SJCRH30 (cell line): ENCODE measurements around the gene QRICH2. TPM values are rescaled to one million over a fixed set of nuclear protein-coding genes. Genes with fewer than 3 reads are reported as not detected.
"Not testable (repeated sequence)": the region's sequence is repeated elsewhere in the genome, so short reads cannot be mapped to it uniquely, and the experiment has no call there.

Experiments
- DNase-seq, 2 experiments: peaks; one replicate each; pipeline ENCODE4 v3.0.0-alpha.2; 2015 to 2020
- H3K27ac ChIP-seq: fragments of 250-450 bp; sonication (Bioruptor Pico); 2 replicates; pipeline ENCODE4 v1.5.1; 2020; ENCODE audit warnings: mild to moderate bottlenecking, moderate library complexity
- H3K27me3 ChIP-seq: fragments of 250-450 bp; sonication (Bioruptor Pico); 2 replicates; pipeline ENCODE4 v1.5.1; 2020; ENCODE audit warnings: mild to moderate bottlenecking, moderate library complexity
- H3K36me3 ChIP-seq: fragments of 250-450 bp; sonication (Bioruptor Pico); 2 replicates; pipeline ENCODE4 v1.5.1; 2020; ENCODE audit warnings: mild to moderate bottlenecking, moderate library complexity
- H3K4me1 ChIP-seq: fragments of 250-450 bp; sonication (Bioruptor Pico); 2 replicates; pipeline ENCODE4 v1.5.1; 2020; ENCODE audit warnings: mild to moderate bottlenecking, moderate library complexity
- H3K4me3 ChIP-seq: fragments of 250-450 bp; sonication (Bioruptor Pico); 2 replicates; pipeline ENCODE4 v1.5.1; 2020; ENCODE audit warnings: mild to moderate bottlenecking, moderate library complexity
- H3K9me3 ChIP-seq: fragments of 250-450 bp; sonication (Bioruptor Pico); replicated peaks from 2 replicates; pipeline ENCODE4 v1.5.1; 2020; ENCODE audit warnings: mild to moderate bottlenecking, moderate library complexity
- total RNA-seq: library from RNA; depleted of rRNA; stranded (reverse); fragments of >200 nt; shearing (Covaris generic); gene quantifications from 2 replicates; pipeline ENCODE4 v1.2.3, GENCODE V29; 2014

The QRICH2 gene
- total RNA-seq, 1 experiment from 2014 or later, result 2.7 TPM

GRCh38 chr17:76255801-76256429 is 52.2 kb downstream of the QRICH2 start:
- no peaks in the 10 kb centered on the region for H3K27me3 ChIP-seq
- H3K4me1 ChIP-seq, result peaks cover 26% of the 10 kb centered on the region
- no peaks in the 10 kb centered on the region for H3K9me3 ChIP-seq
- no peak overlapping the region for H3K27ac ChIP-seq
- no peak overlapping the region for H3K4me3 ChIP-seq
- DNase-seq, result no peak
- no peaks in the 10 kb centered on the region for H3K36me3 ChIP-seq

DNA sequence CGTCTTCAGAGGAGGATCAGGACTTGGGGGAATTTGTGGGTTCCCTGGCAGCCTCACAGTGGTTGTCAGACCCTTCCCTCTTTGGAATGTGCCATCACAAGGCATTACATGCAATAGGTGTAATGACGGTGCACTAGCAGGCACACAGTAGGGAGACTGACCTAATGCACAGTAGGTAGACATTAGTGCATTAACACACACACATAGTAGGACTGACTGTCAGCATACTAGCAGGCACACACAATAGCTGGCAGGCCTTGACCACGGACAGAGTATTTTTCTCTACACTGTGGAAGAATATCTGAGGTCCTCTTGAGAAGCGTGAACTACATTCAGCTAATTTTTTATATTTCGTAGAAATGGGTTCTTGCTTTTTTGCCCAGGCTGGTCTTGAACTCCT is 53.8 kb downstream of the QRICH2 start:
- no peak for DNase-seq
- no peak overlapping the region for H3K27ac ChIP-seq

GRCh38 chr17:76253841-76254240 is 54.2 kb downstream of the QRICH2 start:
- Histone ChIP-seq H3K4me1 (peaks cover 26% of the 10 kb centered on the region), H3K27ac (no peak overlapping the region), H3K4me3 (no peak overlapping the region), H3K9me3 (no peaks in the 10 kb centered on the region), H3K36me3 (no peaks in the 10 kb centered on the region), H3K27me3 (no peaks in the 10 kb centered on the region)
- DNase-seq, result peak in 1 of 2 experiments; percentile 19

More for the DNA sequence above, 53.8 kb downstream of the QRICH2 start:
- no peaks in the 10 kb centered on the region for H3K9me3 ChIP-seq
- no peaks in the 10 kb centered on the region for H3K36me3 ChIP-seq
- no peaks in the 10 kb centered on the region for H3K27me3 ChIP-seq
- H3K4me3 ChIP-seq, result no peak overlapping the region
- peaks cover 26% of the 10 kb centered on the region for H3K4me1 ChIP-seq

DNA sequence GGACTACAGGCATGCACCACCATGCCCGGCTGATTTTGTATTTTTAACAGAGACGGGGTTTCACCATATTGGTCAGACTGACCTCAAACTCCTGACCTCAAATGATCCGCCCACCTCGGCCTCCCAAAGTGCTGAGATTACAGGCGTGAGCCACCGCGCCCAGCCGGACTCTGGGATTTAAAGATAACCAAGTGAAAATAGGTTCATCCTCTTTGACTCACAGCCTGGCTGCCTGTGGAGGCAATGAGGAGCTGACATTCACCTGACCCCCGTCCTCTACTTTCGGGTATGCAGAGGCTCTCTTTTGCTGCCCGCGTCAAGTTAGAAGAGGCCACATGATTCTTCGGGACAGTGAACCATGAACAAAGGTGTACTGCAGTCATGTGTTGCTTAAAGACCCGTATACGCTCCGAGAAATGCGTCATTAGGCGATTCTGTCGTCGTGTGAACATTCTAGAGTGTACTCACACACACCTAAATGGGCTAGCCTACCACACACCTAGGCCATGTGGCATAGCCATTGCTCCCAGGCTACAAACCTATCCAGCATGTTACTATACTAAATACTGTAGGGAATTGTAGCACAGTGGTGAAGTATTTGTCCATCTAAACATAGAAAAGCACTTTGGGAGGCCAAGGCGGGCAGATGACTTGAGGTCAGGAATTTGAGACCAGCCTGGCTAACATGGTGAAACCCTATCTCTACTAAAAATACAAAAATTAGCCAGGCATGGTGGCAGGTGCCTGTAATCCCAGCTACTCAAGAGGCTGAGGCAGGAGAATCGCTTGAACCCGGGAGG is 54.9 kb downstream of the QRICH2 start:
- not testable (repeated sequence) for H3K27ac ChIP-seq, H3K4me3 ChIP-seq, H3K27me3 ChIP-seq, H3K9me3 ChIP-seq, H3K36me3 ChIP-seq
- H3K4me1 ChIP-seq, result peaks cover 26% of the 10 kb centered on the region
- DNase-seq, result peak in 1 of 2 experiments; percentile 46

- Histone ChIP-seq H3K27ac (no peak overlapping the region), H3K36me3 (no peaks in the 10 kb centered on the region), H3K4me1 (peaks cover 26% of the 10 kb centered on the region), H3K9me3 (no peaks in the 10 kb centered on the region), H3K4me3 (no peak overlapping the region), H3K27me3 (no peaks in the 10 kb centered on the region)
- peak; percentile 51 to 64 for DNase-seq
Measured at GRCh38 chr17:76252040-76252954, 55.8 kb downstream of the QRICH2 start.

DNA sequence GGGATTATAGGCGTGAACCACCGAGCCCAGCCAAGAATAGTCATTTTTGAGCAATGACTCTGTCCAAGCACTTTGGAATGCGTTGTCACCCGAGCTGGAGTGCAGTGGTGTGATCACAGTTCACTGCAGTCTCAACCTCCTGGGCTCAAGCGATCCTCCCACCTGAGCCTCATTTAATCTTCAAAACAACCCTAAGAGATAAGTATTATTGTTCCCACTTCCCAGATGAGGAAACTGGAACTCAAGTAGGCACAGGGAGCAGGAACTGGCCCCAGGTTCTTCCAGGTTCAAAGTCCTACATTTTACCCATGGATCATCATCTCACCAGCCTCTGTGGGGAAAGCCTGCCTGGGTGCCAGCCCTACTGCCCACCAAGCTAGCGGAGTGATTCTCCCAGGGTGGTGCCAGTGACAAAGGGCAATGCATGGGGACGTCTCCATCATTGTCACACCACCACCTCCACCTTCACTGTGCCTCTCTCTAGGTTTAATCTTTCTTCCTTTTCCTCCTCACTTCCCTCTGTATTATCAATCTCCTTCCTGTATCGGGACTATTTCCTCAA is 56.5 kb downstream of the QRICH2 start:
- H3K36me3 ChIP-seq, result no peaks in the 10 kb centered on the region
- H3K4me3 ChIP-seq, result no peak overlapping the region
- peaks cover 30% of the 10 kb centered on the region for H3K4me1 ChIP-seq
- no peak for DNase-seq
- H3K27ac ChIP-seq, result no peak overlapping the region
- no peaks in the 10 kb centered on the region for H3K27me3 ChIP-seq
- H3K9me3 ChIP-seq, result no peaks in the 10 kb centered on the region

DNA sequence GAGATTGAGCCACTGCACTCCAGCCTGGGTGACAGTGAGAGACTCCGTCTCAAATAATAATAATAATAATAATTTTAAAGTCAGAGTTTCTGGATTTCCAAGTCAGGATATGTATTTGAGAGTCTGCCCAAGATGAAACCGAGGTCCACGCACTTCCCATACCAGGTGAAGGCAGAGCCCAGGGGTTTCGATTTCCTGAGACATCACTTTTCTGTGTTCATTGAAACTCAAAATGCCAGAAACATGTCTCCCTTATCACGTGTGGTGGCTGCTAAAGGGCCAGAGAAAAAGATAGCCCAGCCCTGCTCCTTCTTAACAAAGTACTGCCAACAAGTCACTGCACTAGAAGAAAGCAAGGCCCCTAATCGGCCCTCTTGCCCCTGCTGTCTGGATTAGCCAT is 57.9 kb downstream of the QRICH2 start:
- H3K36me3 ChIP-seq, result no peaks in the 10 kb centered on the region
- H3K4me3 ChIP-seq, result no peak overlapping the region
- peaks cover 36% of the 10 kb centered on the region for H3K4me1 ChIP-seq
- H3K27me3 ChIP-seq, result no peaks in the 10 kb centered on the region
- no peak for DNase-seq
- H3K27ac ChIP-seq, result no peak overlapping the region
- H3K9me3 ChIP-seq, result no peaks in the 10 kb centered on the region

- peaks cover 31% of the 10 kb centered on the region for H3K4me1 ChIP-seq
- no peaks in the 10 kb centered on the region for H3K36me3 ChIP-seq
- H3K4me3 ChIP-seq, result no peak overlapping the region
- no peak overlapping the region for H3K27ac ChIP-seq
- no peaks in the 10 kb centered on the region for H3K9me3 ChIP-seq
- DNase-seq, result no peak
- no peaks in the 10 kb centered on the region for H3K27me3 ChIP-seq
Measured at GRCh38 chr17:76248013-76248782, 59.9 kb downstream of the QRICH2 start.

GRCh38 chr17:76247304-76247703 is 60.8 kb downstream of the QRICH2 start:
- Histone ChIP-seq H3K27ac (no peak overlapping the region), H3K4me1 (peaks cover 23% of the 10 kb centered on the region), H3K9me3 (no peaks in the 10 kb centered on the region), H3K27me3 (no peaks in the 10 kb centered on the region), H3K36me3 (no peaks in the 10 kb centered on the region), H3K4me3 (no peak overlapping the region)
- DNase-seq, result no peak

GRCh38 chr17:76246080-76247066 is 61.7 kb downstream of the QRICH2 start:
- DNase-seq, result peak; percentile 45 to 71
- peaks cover 22% of the 10 kb centered on the region for H3K4me1 ChIP-seq
- H3K27me3 ChIP-seq, result peaks cover 2% of the 10 kb centered on the region; the same call in 1 of the 2 replicates
- H3K27ac ChIP-seq, result no peak overlapping the region
- no peaks in the 10 kb centered on the region for H3K9me3 ChIP-seq
- H3K4me3 ChIP-seq, result no peak overlapping the region
- H3K36me3 ChIP-seq, result no peaks in the 10 kb centered on the region

DNA sequence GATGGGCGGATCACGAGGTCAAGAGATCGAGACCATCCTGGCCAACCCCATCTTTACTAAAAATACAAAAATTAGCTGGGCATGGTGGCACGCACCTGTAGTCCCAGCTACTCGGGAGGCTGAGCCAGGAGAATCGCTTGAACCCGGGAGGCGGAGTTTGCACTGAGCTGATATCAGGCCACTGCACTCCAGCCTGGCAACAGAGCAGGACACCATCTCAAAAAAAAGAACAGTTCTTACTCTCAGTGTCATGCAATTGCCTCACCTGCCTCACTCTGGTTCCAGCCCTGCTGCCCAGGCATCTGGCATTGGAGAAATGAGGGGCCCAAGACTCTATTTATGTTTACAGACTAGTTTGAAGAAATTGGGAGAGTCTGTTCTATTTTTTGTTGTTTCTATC is 63.4 kb downstream of the QRICH2 start:
- peaks cover 22% of the 10 kb centered on the region for H3K4me1 ChIP-seq
- H3K27me3 ChIP-seq, result not testable (repeated sequence)

DNA sequence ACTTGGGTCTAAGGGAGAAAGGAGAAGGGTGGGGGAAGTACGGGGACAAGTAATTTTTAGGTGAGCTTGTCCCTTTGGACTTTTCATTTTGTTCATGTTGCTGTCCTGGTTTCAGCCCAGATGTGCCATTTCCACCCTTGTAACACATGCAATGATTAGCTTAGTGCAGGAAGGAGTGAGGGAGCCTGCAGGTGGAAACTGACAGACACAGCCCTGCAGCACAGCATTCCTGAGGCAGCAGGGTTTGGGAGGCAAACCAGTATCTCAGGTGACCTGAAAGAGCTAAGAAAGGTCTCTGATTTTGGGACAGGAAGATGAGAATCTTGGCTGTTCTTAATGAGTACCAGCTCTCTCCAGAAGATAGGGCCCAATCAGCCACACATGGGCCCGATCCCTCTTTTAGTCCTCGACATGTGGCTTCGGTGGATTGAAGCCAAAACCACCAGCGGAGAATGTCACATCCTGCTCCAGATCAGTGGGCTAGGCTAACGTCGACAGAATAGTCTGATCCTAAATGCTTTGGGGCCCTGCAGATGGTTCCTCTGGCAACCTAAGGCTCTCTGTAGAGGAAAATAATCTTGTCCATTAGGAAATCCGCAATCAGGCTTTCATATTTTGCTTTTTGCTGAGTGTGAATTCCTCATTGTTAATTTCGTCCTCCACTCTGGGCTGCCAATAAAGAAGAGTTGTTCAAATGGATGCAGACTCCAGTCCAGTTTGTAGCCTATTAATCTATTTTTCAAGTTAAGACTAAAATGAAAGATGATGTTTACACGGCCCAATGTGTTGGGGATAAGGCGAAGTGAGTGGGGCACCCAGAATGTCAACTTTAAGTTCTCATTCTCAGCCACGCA is 64.0 kb downstream of the QRICH2 start:
- Histone ChIP-seq H3K36me3 (no peaks in the 10 kb centered on the region), H3K27ac (no peak overlapping the region), H3K4me3 (no peak overlapping the region), H3K4me1 (peaks cover 22% of the 10 kb centered on the region), H3K27me3 (peaks cover 2% of the 10 kb centered on the region; the same call in 1 of the 2 replicates), H3K9me3 (no peaks in the 10 kb centered on the region)
- DNase-seq, result peak in 1 of 2 experiments; percentile 41

More for the DNA sequence above, 63.4 kb downstream of the QRICH2 start:
- H3K4me3 ChIP-seq, H3K36me3 ChIP-seq, H3K9me3 ChIP-seq, H3K27ac ChIP-seq, DNase-seq: not testable (repeated sequence)
